NT2/D1 (cell line): Measurements from ENCODE around the gene ZNF653.

Source experiments
- DNase-seq: peaks from one replicate; pipeline ENCODE4 v3.0.0-alpha.2; 2011; ENCODE audit warnings: low read depth, low spot score
- H3K27me3 ChIP-seq: 2 replicates; pipeline ENCODE4 v1.6.0; 2011; ENCODE audit warnings: mild to moderate bottlenecking; ENCODE audit not compliant: insufficient read length, insufficient read depth
- H3K36me3 ChIP-seq: 2 replicates; pipeline ENCODE4 v1.6.1; 2011; ENCODE audit warnings: mild to moderate bottlenecking, low read length, mixed read lengths; ENCODE audit not compliant: insufficient read depth, insufficient read length
- H3K4me1 ChIP-seq: 2 replicates; pipeline ENCODE4 v1.5.1; 2011; ENCODE audit not compliant: insufficient read depth, insufficient read length
- H3K4me3 ChIP-seq: 2 replicates; pipeline ENCODE4 v1.5.1; 2011; ENCODE audit warnings: low read depth; ENCODE audit not compliant: insufficient read length
- H3K9ac ChIP-seq: 2 replicates; pipeline ENCODE4 v1.6.0; 2011; ENCODE audit warnings: low read depth; ENCODE audit not compliant: insufficient read length
- H3K9me3 ChIP-seq: 2 replicates; pipeline ENCODE4 v1.5.1; 2011; ENCODE audit warnings: mild to moderate bottlenecking, low read length; ENCODE audit not compliant: insufficient read depth
- SUZ12 ChIP-seq: IDR thresholded peaks from 2 replicates; pipeline ENCODE4 v1.6.1; 2011; ENCODE audit not compliant: insufficient read length, insufficient read depth; ENCODE audit errors: extremely low read depth
- YY1 ChIP-seq: IDR thresholded peaks from 2 replicates; pipeline ENCODE4 v1.6.1; 2011; ENCODE audit not compliant: insufficient read length, insufficient read depth
- ZNF274 ChIP-seq: IDR thresholded peaks from 2 replicates; pipeline ENCODE4 v1.6.1; 2011; ENCODE audit warnings: mild to moderate bottlenecking, low read depth, low read length

The ZNF653 gene

DNA sequence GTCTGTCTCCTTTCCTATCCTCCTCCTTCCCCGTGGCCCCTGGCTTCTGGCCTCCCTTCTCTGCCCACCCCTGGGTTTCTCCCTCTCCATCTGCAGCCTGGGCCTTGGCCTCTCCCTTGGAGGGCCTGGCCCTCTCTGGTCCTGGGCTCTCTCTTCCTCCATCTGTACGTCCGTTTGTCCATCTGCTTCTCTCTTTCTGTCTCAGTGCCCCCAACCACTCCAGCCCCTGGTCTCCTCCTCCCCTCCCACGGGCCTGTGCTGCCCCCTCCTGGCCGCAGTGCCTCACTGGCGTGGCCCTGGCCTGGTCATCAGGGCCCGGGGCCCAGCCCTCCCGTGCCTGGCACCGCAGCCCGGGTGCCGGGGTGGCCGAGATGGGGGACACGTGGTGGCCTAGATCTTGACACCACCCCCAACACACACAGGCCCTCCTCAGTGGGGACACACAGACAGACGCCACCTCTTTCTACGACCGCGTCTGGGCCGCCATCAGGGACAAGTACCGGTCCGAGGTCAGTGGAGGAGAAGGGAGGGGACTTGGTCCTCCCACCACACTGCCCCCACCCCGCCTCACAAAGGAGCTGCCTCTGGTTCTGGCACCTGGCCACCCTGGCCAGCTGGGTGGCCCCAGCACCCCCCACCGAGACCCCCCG lies 58.9 kb downstream of the ZNF653 start:
- TF ChIP-seq SUZ12 (no peak), YY1 (no peak), ZNF274 (no peak)
- H3K9me3 ChIP-seq, result no peaks in the 10 kb centered on the region
- H3K9ac ChIP-seq, result no peak overlapping the region
- peaks cover 14% of the 10 kb centered on the region for H3K4me1 ChIP-seq
- no peak overlapping the region for H3K4me3 ChIP-seq
- peaks cover 84% of the 10 kb centered on the region for H3K36me3 ChIP-seq
- no peak for DNase-seq
- H3K27me3 ChIP-seq, result no peaks in the 10 kb centered on the region

DNA sequence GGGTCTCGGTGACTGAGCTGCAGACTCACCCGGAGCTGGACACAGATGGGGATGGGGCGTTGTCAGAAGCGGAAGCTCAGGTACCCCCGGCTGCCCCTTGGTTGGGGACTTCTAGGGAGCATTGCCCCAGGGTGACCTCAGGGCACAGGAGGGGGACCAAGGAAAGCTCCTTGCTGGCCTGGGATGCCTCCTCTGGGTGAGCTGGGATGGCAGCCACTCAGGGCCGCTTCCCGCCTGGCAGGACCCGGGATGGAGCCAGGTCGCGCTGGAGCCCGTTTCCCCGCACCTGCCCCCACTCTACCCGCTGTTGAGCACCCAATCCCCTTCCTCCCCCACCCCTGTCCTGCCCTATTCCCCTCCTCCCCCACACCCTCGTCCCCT lies 59.4 kb downstream of the ZNF653 start:
- DNase-seq, result no peak
- Histone ChIP-seq H3K27me3 (no peaks in the 10 kb centered on the region), H3K9ac (peak overlapping the region; percentile 10), H3K9me3 (no peaks in the 10 kb centered on the region), H3K4me3 (no peak overlapping the region), H3K4me1 (peaks cover 17% of the 10 kb centered on the region), H3K36me3 (peaks cover 89% of the 10 kb centered on the region)
- TF ChIP-seq YY1, result no peak
- TF ChIP-seq SUZ12, result no peak
- TF ChIP-seq ZNF274, result no peak

DNA sequence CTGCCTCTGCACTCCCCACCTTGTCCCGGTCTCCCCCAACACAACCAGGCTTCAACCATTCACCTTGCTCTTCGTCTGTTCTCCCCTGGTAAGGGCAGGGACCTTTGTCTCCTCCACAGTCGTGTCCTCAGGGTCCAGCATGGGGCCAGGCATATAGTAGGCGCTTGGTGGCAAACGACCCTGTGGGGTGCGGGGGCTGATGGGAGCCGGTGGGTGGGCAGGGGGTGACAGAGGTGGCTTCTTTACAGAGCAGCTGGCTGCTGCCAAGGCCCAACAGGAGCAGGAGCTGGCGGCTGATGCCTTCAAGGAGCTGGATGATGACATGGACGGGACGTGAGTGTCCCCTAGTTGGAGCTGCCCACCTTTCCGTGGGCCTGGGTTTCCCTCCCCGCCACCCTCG lies 60.5 kb downstream of the ZNF653 start:
- DNase-seq, result no peak
- Histone ChIP-seq H3K4me3 (no peak overlapping the region), H3K9ac (peak overlapping the region; percentile 21), H3K9me3 (no peaks in the 10 kb centered on the region), H3K36me3 (peaks cover 91% of the 10 kb centered on the region), H3K27me3 (no peaks in the 10 kb centered on the region), H3K4me1 (peaks cover 13% of the 10 kb centered on the region)
- no peak for TF ChIP-seq ZNF274
- no peak for TF ChIP-seq SUZ12
- no peak for TF ChIP-seq YY1

DNA sequence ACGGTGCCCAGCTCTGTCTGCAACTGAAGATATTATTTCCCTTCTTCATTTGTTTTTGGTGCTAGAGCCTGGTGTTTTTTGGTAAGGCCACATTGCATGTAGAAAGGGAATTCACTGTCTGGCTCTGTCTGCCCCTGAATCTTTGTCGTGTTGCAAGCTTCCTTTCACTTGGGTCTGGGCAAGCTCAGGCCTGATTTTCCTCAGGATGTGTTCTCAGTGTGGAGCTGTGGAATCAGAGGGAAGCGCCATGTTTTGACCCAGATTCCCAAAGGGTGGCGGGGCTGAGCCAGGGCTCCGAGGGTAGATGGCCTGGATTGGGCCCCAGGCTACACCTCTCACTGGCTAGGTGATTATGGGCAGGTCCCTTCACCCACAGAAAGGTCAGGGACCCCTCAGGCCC lies 61.6 kb downstream of the ZNF653 start:
- H3K9me3 ChIP-seq, result no peaks in the 10 kb centered on the region
- H3K36me3 ChIP-seq, result peaks cover 87% of the 10 kb centered on the region
- TF ChIP-seq SUZ12 (no peak), YY1 (no peak), ZNF274 (no peak)
- peaks cover 12% of the 10 kb centered on the region for H3K4me1 ChIP-seq
- H3K4me3 ChIP-seq, result no peak overlapping the region
- no peak overlapping the region for H3K9ac ChIP-seq
- DNase-seq, result no peak
- H3K27me3 ChIP-seq, result no peaks in the 10 kb centered on the region

DNA sequence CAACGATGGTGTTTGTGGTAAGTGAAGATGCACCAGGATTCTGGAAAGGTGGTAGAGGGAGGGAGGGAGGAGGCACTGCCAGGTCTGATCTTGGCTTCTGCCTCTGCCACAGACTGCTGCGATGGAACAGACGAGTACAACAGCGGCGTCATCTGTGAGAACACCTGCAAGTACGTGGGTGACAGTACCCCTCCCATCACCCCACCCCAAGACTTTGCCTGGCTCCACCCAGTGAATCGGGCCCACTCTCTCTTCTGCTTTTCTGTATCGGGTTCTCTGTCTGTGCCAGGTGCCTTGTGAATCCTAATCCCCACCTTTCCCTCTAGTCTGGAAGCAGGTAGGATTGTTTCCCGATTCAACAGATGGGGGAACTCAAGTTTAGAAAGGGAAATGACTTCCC lies 67.7 kb downstream of the ZNF653 start:
- Histone ChIP-seq H3K27me3 (no peaks in the 10 kb centered on the region), H3K4me3 (no peak overlapping the region), H3K9me3 (no peaks in the 10 kb centered on the region), H3K36me3 (peaks cover 60% of the 10 kb centered on the region), H3K4me1 (peaks cover 16% of the 10 kb centered on the region), H3K9ac (peak overlapping the region; percentile 52)
- TF ChIP-seq ZNF274 (no peak), YY1 (no peak), SUZ12 (no peak)
- no peak for DNase-seq

DNA sequence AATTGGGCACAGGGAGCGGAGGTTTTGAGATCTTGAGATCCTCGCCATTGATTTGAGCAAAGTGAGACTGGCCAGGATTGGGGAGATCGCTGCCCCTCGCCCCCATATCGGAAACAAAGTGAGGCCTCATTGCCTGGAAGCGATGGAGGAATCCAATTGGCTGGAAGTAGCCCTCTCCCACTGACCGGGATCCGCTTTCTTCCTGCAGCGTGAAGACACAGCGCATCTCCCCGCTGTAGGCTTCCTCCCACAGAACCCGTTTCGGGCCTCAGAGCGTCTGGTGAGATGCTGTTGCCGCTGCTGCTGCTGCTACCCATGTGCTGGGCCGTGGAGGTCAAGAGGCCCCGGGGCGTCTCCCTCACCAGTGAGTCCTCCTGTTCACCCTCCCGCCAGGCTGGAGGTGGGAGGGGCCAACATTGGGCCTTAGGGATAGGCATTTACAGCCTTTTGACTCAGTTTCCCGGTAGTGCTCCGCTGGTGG lies 69.8 kb downstream of the ZNF653 start:
- TF ChIP-seq ZNF274 (no peak), YY1 (no peak), SUZ12 (no peak)
- Histone ChIP-seq H3K9ac (peak overlapping the region; percentile 97), H3K27me3 (no peaks in the 10 kb centered on the region)

DNA sequence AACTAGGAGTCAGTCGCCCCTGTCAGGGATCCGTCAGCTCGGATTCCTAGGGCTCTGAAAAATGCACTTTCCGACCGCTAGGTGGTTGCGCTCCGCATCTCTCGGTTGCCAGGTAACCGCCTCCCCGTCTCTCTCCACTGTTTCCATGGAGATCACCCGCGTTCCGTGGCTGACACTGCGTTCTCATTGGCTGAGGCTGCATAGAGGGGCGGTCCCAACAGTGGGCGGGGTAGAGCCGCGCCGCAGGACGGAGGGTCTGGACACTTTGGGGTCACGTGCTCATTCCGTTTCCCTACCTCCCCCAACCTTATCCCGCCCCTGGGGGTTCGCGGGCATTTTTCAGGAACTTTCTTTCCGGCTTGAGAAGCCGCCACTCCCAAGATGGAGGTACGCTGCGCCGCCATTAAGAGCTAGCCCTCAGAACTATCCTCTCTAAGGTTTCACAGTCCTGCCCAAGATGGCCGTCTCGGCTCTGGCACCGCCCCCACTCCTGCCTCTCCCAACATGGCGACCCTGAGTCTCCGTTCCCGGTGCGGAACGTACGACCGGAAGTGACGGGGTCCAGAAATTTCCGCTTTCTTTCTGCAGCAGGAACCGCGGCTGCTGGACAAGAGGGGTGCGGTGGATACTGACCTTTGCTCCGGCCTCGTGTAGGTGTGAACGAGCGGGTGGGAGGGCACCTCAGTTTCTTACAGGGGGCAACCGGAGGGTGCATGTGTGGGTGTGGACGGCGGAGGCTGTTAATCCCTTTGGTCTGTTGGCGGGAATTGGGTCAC lies 70.4 kb downstream of the ZNF653 start, which contains the start of the genes ODAD3 and PRKCSH:
TSS of gene ODAD3 (minus strand) at position 65 of the 776 bp plus-strand sequence. CDS start 105 bp downstream, outside the sequence.
TSS of gene PRKCSH (plus strand) at position 579 of the 776 bp plus-strand sequence. CDS start 483 bp downstream, outside the sequence.
- Histone ChIP-seq H3K4me3 (peak within 1 kb of the TSS; percentile 88), H3K27me3 (no peaks in the 10 kb centered on the region), H3K36me3 (peaks cover 35% of the 10 kb centered on the region), H3K9ac (peak within 1 kb of the TSS; percentile 97), H3K4me1 (peaks cover 10% of the 10 kb centered on the region), H3K9me3 (no peaks in the 10 kb centered on the region)
- peak; percentile 99 for DNase-seq
- TF ChIP-seq SUZ12, result no peak
- TF ChIP-seq ZNF274, result no peak
- peak; percentile 100 for TF ChIP-seq YY1

More for the DNA sequence above, 69.8 kb downstream of the ZNF653 start:
- peaks cover 41% of the 10 kb centered on the region for H3K36me3 ChIP-seq
- H3K4me3 ChIP-seq, result peak overlapping the region; percentile 88
- H3K9me3 ChIP-seq, result no peaks in the 10 kb centered on the region
- H3K4me1 ChIP-seq, result peaks cover 10% of the 10 kb centered on the region
- DNase-seq, result no peak
